Smooth muscle cell (in vitro differentiated cells): ENCODE measurements around the gene ARL16. TPM values are rescaled to one million over a fixed set of nuclear protein-coding genes. Genes with fewer than 3 reads are reported as not detected.

ENCODE experiments used
- DNase-seq: peaks from one replicate; lab custom pipeline; 2025; ENCODE audit not compliant: unreplicated experiment; lab: John Stamatoyannopoulos, UW
- H2AFZ ChIP-seq: fragments of 200-600 bp; sonication (generic); 2 replicates; pipeline ENCODE4 v1.6.0; 2016; ENCODE audit warnings: antibody characterized with exemption, low read depth, mild to moderate bottlenecking
- H3F3A ChIP-seq: fragments of 200-600 bp; sonication (generic); 2 replicates; pipeline ENCODE4 v1.6.0; 2017; ENCODE audit warnings: antibody characterized with exemption, low read depth
- H3K27ac ChIP-seq: fragments of 200-600 bp; sonication (generic); 2 replicates; pipeline ENCODE4 v1.5.1; 2016; ENCODE audit warnings: low read depth, mild to moderate bottlenecking
- H3K27me3 ChIP-seq: fragments of 200-600 bp; sonication (generic); 2 replicates; pipeline ENCODE4 v1.6.1; 2016; ENCODE audit warnings: low read depth, mild to moderate bottlenecking
- H3K36me3 ChIP-seq: fragments of 200-600 bp; sonication (generic); 2 replicates; pipeline ENCODE4 v1.5.1; 2016; ENCODE audit warnings: low read depth
- H3K4me1 ChIP-seq: fragments of 200-600 bp; sonication (generic); 2 replicates; pipeline ENCODE4 v1.5.1; 2016; ENCODE audit warnings: low read depth
- H3K4me2 ChIP-seq: fragments of 200-600 bp; sonication (generic); 2 replicates; pipeline ENCODE4 v1.6.0; 2016; ENCODE audit warnings: mild to moderate bottlenecking
- H3K4me3 ChIP-seq: fragments of 200-600 bp; sonication (generic); 2 replicates; pipeline ENCODE4 v1.5.1; 2016; ENCODE audit warnings: mild to moderate bottlenecking
- H3K79me2 ChIP-seq: fragments of 200-600 bp; sonication (generic); 2 replicates; pipeline ENCODE4 v1.6.0; 2016; ENCODE audit warnings: low read depth, mild to moderate bottlenecking
- H3K9ac ChIP-seq: fragments of 200-600 bp; sonication (generic); 2 replicates; pipeline ENCODE4 v1.6.0; 2016; ENCODE audit warnings: low read depth
- H3K9me3 ChIP-seq: fragments of 200-600 bp; sonication (generic); replicated peaks from 2 replicates; pipeline ENCODE4 v1.5.1; 2016; ENCODE audit warnings: low read depth
- H4K20me1 ChIP-seq: fragments of 200-600 bp; sonication (generic); 2 replicates; pipeline ENCODE4 v1.6.0; 2016; ENCODE audit warnings: low read depth
- WGBS: methylation state at CpG from one replicate; pipeline ENCODE4 v1.1.7; 2016; ENCODE audit warnings: low lambda C conversion rate; 5-methylcytosine and 5-hydroxymethylcytosine counted together
- polyA plus RNA-seq: library from polyadenylated mRNA; unstranded; fragments of >200 nt; fragmentation: Nextera tagmentation; extraction: Ambion mirVana; gene quantifications from 2 replicates; pipeline ENCODE4 v1.2.1, GENCODE V29; 2016
- total RNA-seq: library from RNA; depleted of rRNA; stranded (reverse); fragments of >200 nt; gene quantifications from 2 replicates; pipeline ENCODE4 v1.2.3, GENCODE V29; 2014
- TF ChIP-seq, protein P1 (sequence below): fragments of 200-600 bp; sonication (generic); IDR thresholded peaks from 2 replicates; pipeline ENCODE4 v1.5.1; 2017; ENCODE audit warnings: borderline replicate concordance, mild to moderate bottlenecking, antibody characterized with exemption; ENCODE audit not compliant: insufficient read depth, poor library complexity, severe bottlenecking

The ARL16 gene
- total and polyA plus RNA-seq, 2 experiments from 2014 or later, result 22.3 to 62.1 TPM

DNA sequence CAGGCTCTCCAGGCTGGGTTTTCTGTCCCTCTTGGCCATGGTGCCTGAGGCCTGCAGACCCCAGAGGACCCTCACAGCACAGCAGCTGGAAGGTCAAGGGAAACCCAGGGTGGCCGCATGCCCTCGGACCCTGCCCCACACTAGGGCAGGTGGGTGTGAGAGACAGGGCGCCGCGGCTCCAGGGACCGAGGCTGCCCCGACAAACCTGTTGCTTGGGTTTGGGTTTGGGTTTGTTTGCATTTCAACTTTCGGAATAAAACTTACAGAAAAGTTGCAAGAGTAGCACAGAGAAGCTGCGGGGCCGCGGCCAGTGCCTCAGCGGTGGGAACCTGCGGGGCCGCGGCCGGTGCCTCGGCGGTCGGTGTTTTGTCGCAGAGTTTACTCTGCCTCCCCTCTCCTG lies 8.0 kb upstream of the ARL16 start:
- no peaks in the 10 kb centered on the region for H3K4me1 ChIP-seq
- no peak overlapping the region for H3K27ac ChIP-seq
- no peak overlapping the region for H2AFZ ChIP-seq
- no peaks in the 10 kb centered on the region for H3K9me3 ChIP-seq
- no peaks in the 10 kb centered on the region for H3K27me3 ChIP-seq
- no peaks in the 10 kb centered on the region for H3K36me3 ChIP-seq
- WGBS, result 99% methylated on average over 20 of the region's 20 CpGs
- DNase-seq, result no peak
- TF ChIP-seq, protein P1, sequence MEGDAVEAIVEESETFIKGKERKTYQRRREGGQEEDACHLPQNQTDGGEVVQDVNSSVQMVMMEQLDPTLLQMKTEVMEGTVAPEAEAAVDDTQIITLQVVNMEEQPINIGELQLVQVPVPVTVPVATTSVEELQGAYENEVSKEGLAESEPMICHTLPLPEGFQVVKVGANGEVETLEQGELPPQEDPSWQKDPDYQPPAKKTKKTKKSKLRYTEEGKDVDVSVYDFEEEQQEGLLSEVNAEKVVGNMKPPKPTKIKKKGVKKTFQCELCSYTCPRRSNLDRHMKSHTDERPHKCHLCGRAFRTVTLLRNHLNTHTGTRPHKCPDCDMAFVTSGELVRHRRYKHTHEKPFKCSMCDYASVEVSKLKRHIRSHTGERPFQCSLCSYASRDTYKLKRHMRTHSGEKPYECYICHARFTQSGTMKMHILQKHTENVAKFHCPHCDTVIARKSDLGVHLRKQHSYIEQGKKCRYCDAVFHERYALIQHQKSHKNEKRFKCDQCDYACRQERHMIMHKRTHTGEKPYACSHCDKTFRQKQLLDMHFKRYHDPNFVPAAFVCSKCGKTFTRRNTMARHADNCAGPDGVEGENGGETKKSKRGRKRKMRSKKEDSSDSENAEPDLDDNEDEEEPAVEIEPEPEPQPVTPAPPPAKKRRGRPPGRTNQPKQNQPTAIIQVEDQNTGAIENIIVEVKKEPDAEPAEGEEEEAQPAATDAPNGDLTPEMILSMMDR, result no peak
- H3F3A ChIP-seq, result no peaks in the 10 kb centered on the region
- peaks cover 78% of the 10 kb centered on the region for H4K20me1 ChIP-seq
- peaks cover 28% of the 10 kb centered on the region for H3K79me2 ChIP-seq
- no peak overlapping the region for H3K9ac ChIP-seq
- H3K4me3 ChIP-seq, result no peak overlapping the region
- no peak overlapping the region for H3K4me2 ChIP-seq

DNA sequence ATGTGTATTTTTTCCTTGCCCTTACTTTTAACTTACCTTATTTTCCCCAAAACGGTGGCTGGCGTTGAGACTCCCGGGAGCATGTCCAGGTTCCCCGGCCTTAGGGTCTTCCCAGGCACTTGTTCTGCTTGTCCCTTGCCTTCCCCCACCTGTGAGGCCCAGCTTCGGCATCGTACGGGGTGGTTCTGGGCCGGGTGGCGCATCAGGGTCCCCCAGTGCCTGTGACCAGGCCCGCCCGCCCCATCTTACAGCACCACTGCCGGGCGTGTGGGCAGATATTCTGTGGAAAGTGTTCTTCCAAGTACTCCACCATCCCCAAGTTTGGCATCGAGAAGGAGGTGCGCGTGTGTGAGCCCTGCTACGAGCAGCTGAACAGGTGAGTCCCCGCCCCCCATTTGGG lies 7.6 kb upstream of the ARL16 start:
- TF ChIP-seq, protein P1, result no peak
- Histone ChIP-seq H2AFZ (no peak overlapping the region), H3K36me3 (no peaks in the 10 kb centered on the region), H3K9ac (no peak overlapping the region), H3F3A (no peaks in the 10 kb centered on the region), H3K79me2 (peaks cover 32% of the 10 kb centered on the region), H3K4me2 (no peak overlapping the region), H4K20me1 (peaks cover 82% of the 10 kb centered on the region), H3K27me3 (no peaks in the 10 kb centered on the region), H3K4me3 (no peak overlapping the region), H3K4me1 (no peaks in the 10 kb centered on the region), H3K27ac (no peak overlapping the region), H3K9me3 (no peaks in the 10 kb centered on the region)
- DNase-seq, result no peak
- WGBS, result 96% methylated on average over 16 of the region's 18 CpGs

DNA sequence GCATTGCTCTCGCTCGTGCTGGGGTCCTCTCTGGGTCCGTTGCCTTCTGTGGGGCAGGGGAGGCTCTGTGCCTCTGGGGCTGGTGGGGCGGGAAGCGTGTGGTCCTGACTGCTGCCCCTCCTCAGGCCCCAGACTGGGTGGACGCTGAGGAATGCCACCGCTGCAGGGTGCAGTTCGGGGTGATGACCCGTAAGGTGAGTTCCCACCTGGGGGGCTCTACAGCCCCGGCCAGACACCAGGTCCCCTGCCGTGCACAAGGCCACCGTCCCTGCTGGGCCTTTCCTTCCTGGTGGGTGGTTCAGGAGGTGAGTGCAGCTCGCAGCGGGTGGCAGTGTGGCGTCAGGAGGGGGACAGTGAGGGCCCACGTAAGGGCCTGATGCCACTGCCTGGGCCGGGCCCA lies 7.0 kb upstream of the ARL16 start:
- Histone ChIP-seq H3K27me3 (no peaks in the 10 kb centered on the region), H3K79me2 (peaks cover 38% of the 10 kb centered on the region), H2AFZ (no peak overlapping the region), H3K9ac (no peak overlapping the region), H3K9me3 (no peaks in the 10 kb centered on the region), H3K4me3 (no peak overlapping the region), H3K4me2 (no peak overlapping the region), H3F3A (no peaks in the 10 kb centered on the region), H4K20me1 (peaks cover 85% of the 10 kb centered on the region), H3K4me1 (no peaks in the 10 kb centered on the region), H3K36me3 (no peaks in the 10 kb centered on the region), H3K27ac (no peak overlapping the region)
- 96% methylated on average over 12 of the region's 17 CpGs for WGBS
- TF ChIP-seq, protein P1, result no peak
- DNase-seq, result no peak

DNA sequence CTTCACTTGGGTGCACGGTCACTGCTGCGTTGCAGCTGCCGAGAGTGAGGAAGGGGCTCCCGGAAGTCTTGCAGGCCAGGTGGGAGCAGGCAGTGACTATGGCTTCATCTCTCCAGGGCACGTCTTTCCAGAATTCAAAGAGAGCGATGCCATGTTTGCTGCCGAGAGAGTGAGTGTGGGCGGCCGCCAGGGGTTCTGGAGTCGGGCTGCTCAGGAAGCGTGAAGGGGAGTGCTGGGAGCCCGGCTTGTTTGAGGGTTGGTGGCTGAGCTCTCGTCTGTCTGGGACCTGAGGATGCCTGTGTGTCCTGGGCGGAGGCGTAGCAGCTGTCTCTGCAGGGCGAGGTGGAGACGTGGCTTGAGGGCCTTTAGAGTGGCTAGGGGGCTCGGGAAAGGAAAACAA lies 6.5 kb upstream of the ARL16 start:
- H3K4me3 ChIP-seq, result no peak overlapping the region
- no peaks in the 10 kb centered on the region for H3K36me3 ChIP-seq
- H3F3A ChIP-seq, result no peaks in the 10 kb centered on the region
- TF ChIP-seq, protein P1, result no peak
- H2AFZ ChIP-seq, result no peak overlapping the region
- no peaks in the 10 kb centered on the region for H3K9me3 ChIP-seq
- no peaks in the 10 kb centered on the region for H3K27me3 ChIP-seq
- H3K9ac ChIP-seq, result no peak overlapping the region
- H3K27ac ChIP-seq, result no peak overlapping the region
- H3K4me2 ChIP-seq, result no peak overlapping the region
- H4K20me1 ChIP-seq, result peaks cover 85% of the 10 kb centered on the region
- DNase-seq, result no peak
- peaks cover 43% of the 10 kb centered on the region for H3K79me2 ChIP-seq
- H3K4me1 ChIP-seq, result peaks cover 4% of the 10 kb centered on the region
- 89% methylated on average over 18 of the region's 18 CpGs for WGBS
